ENCODE measurements around the gene COA1. TPM values are rescaled to one million over a fixed set of nuclear protein-coding genes. Genes with fewer than 3 reads are reported as not detected.

COA1 gene
- polyA plus RNA-seq, 1 of the 3 experiments (the other 2 are of a cell fraction): 42.8 TPM

GRCh38 chr7:43640679-43641078 lies 88.6 kb downstream of the COA1 start (continued):
- TF ChIP-seq MAX (IDR thresholded peaks at IDR 0.05; ENCODE audit: low read depth) (no peak), RCOR1 (IDR thresholded peaks at IDR 0.05; ENCODE audit: low read length) (no peak), IRF3 (IDR thresholded peaks at IDR 0.05; ENCODE audit: low read depth, low read length) (no peak), NRF1 (IDR thresholded peaks at IDR 0.05; ENCODE audit: low read depth, low read length) (no peak), NFIC (IDR thresholded peaks at IDR 0.05; ENCODE audit: borderline replicate concordance) (no peak), TCF12 (IDR thresholded peaks at IDR 0.05) (no peak), PBX3 (IDR thresholded peaks at IDR 0.05) (no peak), POLR2AphosphoS5 (IDR thresholded peaks at IDR 0.05; ENCODE audit: low read depth, low read length) (no peak), TAF1 (IDR thresholded peaks at IDR 0.05; ENCODE audit: borderline replicate concordance, low read depth, low read length) (no peak)
- TF ChIP-seq, protein P1, sequence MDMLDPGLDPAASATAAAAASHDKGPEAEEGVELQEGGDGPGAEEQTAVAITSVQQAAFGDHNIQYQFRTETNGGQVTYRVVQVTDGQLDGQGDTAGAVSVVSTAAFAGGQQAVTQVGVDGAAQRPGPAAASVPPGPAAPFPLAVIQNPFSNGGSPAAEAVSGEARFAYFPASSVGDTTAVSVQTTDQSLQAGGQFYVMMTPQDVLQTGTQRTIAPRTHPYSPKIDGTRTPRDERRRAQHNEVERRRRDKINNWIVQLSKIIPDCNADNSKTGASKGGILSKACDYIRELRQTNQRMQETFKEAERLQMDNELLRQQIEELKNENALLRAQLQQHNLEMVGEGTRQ (IDR thresholded peaks at IDR 0.05; ENCODE audit: borderline replicate concordance, low read depth, low read length): no peak

DNA sequence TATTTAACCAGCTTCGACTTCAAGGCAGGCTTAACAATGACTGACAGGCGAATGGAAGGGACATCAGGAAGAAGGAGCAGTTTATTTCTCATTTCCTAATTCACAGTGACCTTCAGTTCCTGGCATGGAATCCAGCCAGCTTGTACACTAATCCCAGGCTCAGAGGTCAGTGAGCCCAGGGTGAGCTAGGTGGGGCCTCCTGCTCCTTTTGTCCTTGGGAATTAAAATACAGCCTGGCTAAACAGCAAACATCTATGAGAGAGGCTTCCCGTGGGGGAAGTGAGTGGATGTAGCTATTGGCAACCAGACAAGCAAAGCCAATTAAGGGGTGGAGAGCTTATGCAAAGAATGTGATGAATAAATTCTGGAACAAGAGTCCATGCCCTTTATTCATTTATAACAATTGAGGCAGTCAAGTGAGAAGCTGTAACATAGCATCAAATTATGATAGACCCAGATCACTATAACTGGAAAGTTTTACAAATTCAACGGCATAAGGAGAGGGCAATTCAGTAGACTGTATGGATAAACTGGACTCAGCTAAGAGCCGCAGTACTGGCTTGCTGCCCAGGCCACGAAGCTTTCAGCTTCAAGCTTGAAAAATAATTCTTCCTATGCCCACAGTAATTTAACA lies 89.3 kb downstream of the COA1 start:
- peaks cover 72 to 78% of the 10 kb centered on the region in 2 experiments for H3K36me3 ChIP-seq (replicated peaks in 1 of 2; ENCODE audit: control insufficient read depth in 1 of 2, insufficient read depth in 2 of 2, low read length in 1 of 2)
- H3K27me3 ChIP-seq (ENCODE audit: insufficient read depth): no peaks in the 10 kb centered on the region
- no peak overlapping the region for H3K4me3 ChIP-seq (ENCODE audit: low read depth in 2 of 2, low read length in 1 of 2)
- POLR2A ChIA-PET: no interaction called here
- no peaks in the 10 kb centered on the region for H3K9me3 ChIP-seq
- peak overlapping the region; percentile 65 to 100 for H3K27ac ChIP-seq (ENCODE audit: low read depth in 2 of 2, low read length in 1 of 2)
- H3F3A ChIP-seq (replicated peaks; ENCODE audit: insufficient read depth): peaks cover 70% of the 10 kb centered on the region
- H3K79me2 ChIP-seq (ENCODE audit: insufficient read depth): peaks cover 76% of the 10 kb centered on the region
- no peak for DNase-seq
- H3K4me2 ChIP-seq: peak overlapping the region; percentile 45
- H4K20me1 ChIP-seq (ENCODE audit: insufficient read depth): no peaks in the 10 kb centered on the region
- TF ChIP-seq FOXM1 (IDR thresholded peaks at IDR 0.05; ENCODE audit: low read depth) (0 out of 2 replicates have a peak, but pooled peaks have one; percentile 46), TEAD4 (IDR thresholded peaks at IDR 0.05; ENCODE audit: borderline replicate concordance, insufficient read depth) (peak; percentile 11; the same call in 1 of the 2 replicates), GATA2 (CRISPR knock-in tag; IDR thresholded peaks at IDR 0.05) (no peak), RXRA (IDR thresholded peaks at IDR 0.05; ENCODE audit: borderline replicate concordance, low read depth) (peak; percentile 58), MEF2A (IDR thresholded peaks at IDR 0.05; ENCODE audit: borderline replicate concordance, low read depth) (no peak), REST (IDR thresholded peaks at IDR 0.05; ENCODE audit: low read depth, low read length) (no peak), RFX5 (IDR thresholded peaks at IDR 0.05; ENCODE audit: low read length) (no peak), NFIC (IDR thresholded peaks at IDR 0.05; ENCODE audit: borderline replicate concordance) (peak; percentile 82), PBX3 (IDR thresholded peaks at IDR 0.05) (peak; percentile 86), EP300 (IDR thresholded peaks at IDR 0.05; ENCODE audit: borderline replicate concordance in 1 of 2, low read depth in 1 of 2, low read length in 1 of 2) (peak in 1 of 2 experiments; percentile 75; a peak in 1 of 4 replicates), ELF1 (IDR thresholded peaks at IDR 0.05) (peak; percentile 30; the same call in 1 of the 2 replicates), FOSL2 (IDR thresholded peaks at IDR 0.05; ENCODE audit: borderline replicate concordance, low read depth) (no peak; the same call in 1 of the 2 replicates), NRF1 (IDR thresholded peaks at IDR 0.05; ENCODE audit: low read depth, low read length) (no peak), TCF12 (IDR thresholded peaks at IDR 0.05) (peak; percentile 51)
- peaks cover 22 to 57% of the 10 kb centered on the region in 2 experiments for H3K4me1 ChIP-seq (ENCODE audit: control insufficient read depth in 1 of 2, insufficient read depth in 2 of 2, low read depth in 1 of 2, low read length in 1 of 2)
- CTCF ChIA-PET: interaction anchor here (1.0 to 6.9 kb wide), 7 partner anchors 10 to 199 kb away, joined by 3 to 25 read pairs (median 4); partner anchors contain the start of gene STK17A
- 33% methylated on average over 6 of the region's 6 CpGs for WGBS (ENCODE audit: low lambda C conversion rate)
- no peak overlapping the region for H2AFZ ChIP-seq (ENCODE audit: low read depth)
- no peaks in the 10 kb centered on the region for H3K9me2 ChIP-seq
- peak overlapping the region; percentile 68 for H3K9ac ChIP-seq
